Upper lobe of right lung (tissue), 1 donor: ENCODE results near the gene CSMD2. TPM values are rescaled to one million over a fixed set of nuclear protein-coding genes. Genes with fewer than 3 reads are reported as not detected.
A peak's percentile ranks its signal among the peaks of the same experiment; 100 is the strongest.

Experiments used
- ATAC-seq: fragments of 200-7000 bp; cut with Tn5 transposase; one replicate; pipeline ENCODE4 v1.9.1; 2020; ENCODE audit warnings: mild to moderate bottlenecking, moderate library complexity
- DNase-seq: peaks from one replicate; pipeline ENCODE4 v3.0.0-alpha.2; 2020
- H3K27ac ChIP-seq: fragments of 200-600 bp; one replicate; pipeline ENCODE4 v1.8.0; 2022
- H3K27me3 ChIP-seq: fragments of 200-600 bp; one replicate; pipeline ENCODE4 v1.8.0; 2022; ENCODE audit warnings: mild to moderate bottlenecking
- H3K36me3 ChIP-seq: fragments of 200-600 bp; one replicate; pipeline ENCODE4 v1.8.0; 2022
- H3K4me1 ChIP-seq: fragments of 200-600 bp; one replicate; pipeline ENCODE4 v1.8.0; 2022
- H3K4me3 ChIP-seq: fragments of 200-600 bp; one replicate; pipeline ENCODE4 v1.8.0; 2022; ENCODE audit warnings: mild to moderate bottlenecking
- H3K9me3 ChIP-seq: fragments of 200-600 bp; one replicate; pipeline ENCODE4 v1.8.0; 2022
- intact Hi-C: fragments of 100-400 bp; cut with DNase I; formaldehyde crosslinking; loops from one replicate; pipeline ENCODE4 v1.11.0; 2022
- total RNA-seq: library from RNA; stranded (reverse); fragmentation: NEBNext Ultra II Directional; extraction: Animal tissue kit (Norgen Biotek cat#: 25700); gene quantifications from one replicate; pipeline ENCODE4 v1.2.1, GENCODE V29; 2021
- TF ChIP-seq, protein P1 (sequence below): fragments of 200-600 bp; IDR thresholded peaks from one replicate; pipeline ENCODE4 v1.8.0; 2022; ENCODE audit warnings: antibody characterized with exemption
- donor health status: DM: no; HTN: yes; CAD: no; lungs with severe emphysema.

CSMD2 gene
- total RNA-seq, 1 donor from 2014 or later: 0.67 TPM

GRCh38 chr1:33848205-33848937 is 316.7 kb downstream of the CSMD2 start:
- TF ChIP-seq, protein P1, sequence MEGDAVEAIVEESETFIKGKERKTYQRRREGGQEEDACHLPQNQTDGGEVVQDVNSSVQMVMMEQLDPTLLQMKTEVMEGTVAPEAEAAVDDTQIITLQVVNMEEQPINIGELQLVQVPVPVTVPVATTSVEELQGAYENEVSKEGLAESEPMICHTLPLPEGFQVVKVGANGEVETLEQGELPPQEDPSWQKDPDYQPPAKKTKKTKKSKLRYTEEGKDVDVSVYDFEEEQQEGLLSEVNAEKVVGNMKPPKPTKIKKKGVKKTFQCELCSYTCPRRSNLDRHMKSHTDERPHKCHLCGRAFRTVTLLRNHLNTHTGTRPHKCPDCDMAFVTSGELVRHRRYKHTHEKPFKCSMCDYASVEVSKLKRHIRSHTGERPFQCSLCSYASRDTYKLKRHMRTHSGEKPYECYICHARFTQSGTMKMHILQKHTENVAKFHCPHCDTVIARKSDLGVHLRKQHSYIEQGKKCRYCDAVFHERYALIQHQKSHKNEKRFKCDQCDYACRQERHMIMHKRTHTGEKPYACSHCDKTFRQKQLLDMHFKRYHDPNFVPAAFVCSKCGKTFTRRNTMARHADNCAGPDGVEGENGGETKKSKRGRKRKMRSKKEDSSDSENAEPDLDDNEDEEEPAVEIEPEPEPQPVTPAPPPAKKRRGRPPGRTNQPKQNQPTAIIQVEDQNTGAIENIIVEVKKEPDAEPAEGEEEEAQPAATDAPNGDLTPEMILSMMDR: no peak
- no peaks in the 10 kb centered on the region for H3K4me1 ChIP-seq
- no peaks in the 10 kb centered on the region for H3K36me3 ChIP-seq
- intact Hi-C loops: no loop called here
- no peak overlapping the region for H3K4me3 ChIP-seq
- no peak for ATAC-seq
- H3K9me3 ChIP-seq: no peaks in the 10 kb centered on the region
- no peak overlapping the region for H3K27ac ChIP-seq
- DNase-seq: no peak
- no peaks in the 10 kb centered on the region for H3K27me3 ChIP-seq

- ATAC-seq: no peak
- TF ChIP-seq, protein P1: no peak
Measured at GRCh38 chr1:33846861-33847260, 318.2 kb downstream of the CSMD2 start.

DNA sequence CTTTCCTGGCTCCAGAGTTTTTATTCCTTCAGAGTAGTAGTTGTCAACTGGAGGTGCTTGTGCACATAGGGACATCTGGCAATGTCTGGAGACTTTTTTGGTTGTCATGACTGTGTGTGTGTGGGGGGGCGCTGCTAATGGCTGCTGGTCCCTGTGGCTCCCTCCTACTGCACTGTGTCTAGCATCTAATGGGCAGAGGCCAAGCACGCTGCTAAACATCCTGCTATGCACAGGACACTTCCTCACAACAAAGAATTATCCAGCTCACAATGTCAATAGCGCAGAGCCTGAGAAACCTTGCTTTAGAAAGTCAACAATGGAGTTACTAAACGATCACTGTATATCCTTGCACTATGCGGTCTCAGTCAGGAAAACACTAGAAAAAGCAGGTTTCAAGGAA is 320.9 kb downstream of the CSMD2 start:
- TF ChIP-seq, protein P1: no peak
- Histone ChIP-seq H3K4me1 (no peaks in the 10 kb centered on the region), H3K4me3 (no peak overlapping the region), H3K27me3 (no peaks in the 10 kb centered on the region), H3K27ac (no peak overlapping the region), H3K36me3 (no peaks in the 10 kb centered on the region), H3K9me3 (no peaks in the 10 kb centered on the region)
- ATAC-seq (no peak), DNase-seq (no peak)
- intact Hi-C loops: no loop called here

More at GRCh38 chr1:33846861-33847260, 318.2 kb downstream of the CSMD2 start:
- no peaks in the 10 kb centered on the region for H3K27me3 ChIP-seq
- intact Hi-C loops: no loop called here
- H3K27ac ChIP-seq: no peak overlapping the region
- DNase-seq: no peak
- H3K4me1 ChIP-seq: no peaks in the 10 kb centered on the region
- no peaks in the 10 kb centered on the region for H3K36me3 ChIP-seq
- no peaks in the 10 kb centered on the region for H3K9me3 ChIP-seq
- H3K4me3 ChIP-seq: no peak overlapping the region

GRCh38 chr1:33842348-33842747 is 322.7 kb downstream of the CSMD2 start:
- no peak overlapping the region for H3K4me3 ChIP-seq
- H3K36me3 ChIP-seq: no peaks in the 10 kb centered on the region
- intact Hi-C loops: no loop called here
- no peaks in the 10 kb centered on the region for H3K27me3 ChIP-seq
- H3K27ac ChIP-seq: no peak overlapping the region
- no peaks in the 10 kb centered on the region for H3K4me1 ChIP-seq
- H3K9me3 ChIP-seq: no peaks in the 10 kb centered on the region
- DNase-seq (no peak), ATAC-seq (peak; percentile 12)
- TF ChIP-seq, protein P1: no peak

- ATAC-seq: peak; percentile 73
- TF ChIP-seq, protein P1: no peak
- DNase-seq: no peak
- Histone ChIP-seq H3K4me1 (no peaks in the 10 kb centered on the region), H3K4me3 (no peak overlapping the region), H3K36me3 (no peaks in the 10 kb centered on the region), H3K27me3 (no peaks in the 10 kb centered on the region), H3K9me3 (no peaks in the 10 kb centered on the region), H3K27ac (no peak overlapping the region)
- intact Hi-C loops: no loop called here
Measured at GRCh38 chr1:33841494-33841893, 323.5 kb downstream of the CSMD2 start.
